ENCODE data around the gene GAB3.

- TF ChIP-seq CTCF (IDR thresholded peaks at IDR 0.05) (no peak), EP300 (IDR thresholded peaks at IDR 0.05) (no peak), POLR2A (IDR thresholded peaks at IDR 0.05; ENCODE audit: low read depth) (no peak)
These were observed 91.9 kb downstream of the GAB3 start for GRCh38 chrX:154658957-154659356.
